Measurements from ENCODE around the gene ADAMTS6. TPM values are rescaled to one million over a fixed set of nuclear protein-coding genes. Genes with fewer than 3 reads are reported as not detected.

The ADAMTS6 gene
- polyA plus RNA-seq, 3 donors: 0.01 TPM; not detected in 2

GRCh38 chr5:65363499-65363898 is 118.2 kb downstream of the ADAMTS6 start:
- Histone ChIP-seq H3K4me2 (replicated peaks; ENCODE audit: extremely low read depth, low read length, poor library complexity, severe bottlenecking) (no peak overlapping the region), H2AFZ (ENCODE audit: insufficient read depth, low read depth, low read length, poor library complexity, severe bottlenecking) (no peak overlapping the region), H3K4me1 (ENCODE audit: control insufficient read depth in 1 of 2, insufficient read depth in 2 of 2, low read length in 2 of 2) (no peaks in the 10 kb centered on the region), H4K20me1 (ENCODE audit: insufficient read depth, low read length) (no peaks in the 10 kb centered on the region), H3K9me3 (replicated peaks in 1 of 2; ENCODE audit: control insufficient read depth in 1 of 2, insufficient read depth in 1 of 2, low read length in 2 of 2) (no peaks in the 10 kb centered on the region), H3K4me3 (replicated peaks in 1 of 3; ENCODE audit: low read depth in 2 of 3, low read length in 3 of 3) (no peak overlapping the region), H3K27ac (ENCODE audit: low read depth in 1 of 2, low read length in 2 of 2) (no peak overlapping the region), H3K79me2 (ENCODE audit: insufficient read depth, low read length) (no peaks in the 10 kb centered on the region), H3K9ac (ENCODE audit: insufficient read depth, low read length, poor library complexity, severe bottlenecking) (no peak overlapping the region), H3K36me3 (replicated peaks in 1 of 2; ENCODE audit: control insufficient read depth in 1 of 2, insufficient read depth in 2 of 2, low read length in 2 of 2) (no peaks in the 10 kb centered on the region), H3K27me3 (ENCODE audit: control insufficient read depth in 2 of 2, insufficient read depth in 2 of 2, low read length in 2 of 2) (no peaks in the 10 kb centered on the region)
- intact Hi-C loops (cut with micrococcal nuclease): no loop called here
- Mint-ChIP-seq H3K27ac (no peak overlapping the region), H3K4me3 (no peak overlapping the region), H3K27me3 (ENCODE audit: low read depth in 3 of 3) (peaks cover 1 to 4% (median 2%) of the 10 kb centered on the region in 3 donors), H3K9me3 (no peaks in the 10 kb centered on the region), H3K4me1 (no peaks in the 10 kb centered on the region), H3K36me3 (no peaks in the 10 kb centered on the region)
- no peak for DNase-seq
- TF ChIP-seq CTCF (IDR thresholded peaks at IDR 0.05): no peak
- WGBS (ENCODE audit: insufficient coverage): no CpG with 5 or more reads among the region's 2 CpGs

- Mint-ChIP-seq H3K27ac (no peak overlapping the region), H3K27me3 (ENCODE audit: low read depth in 3 of 3) (peaks cover 0 to 4% (median 4%) of the 10 kb centered on the region in 3 donors), H3K4me3 (no peak overlapping the region), H3K9me3 (no peaks in the 10 kb centered on the region), H3K4me1 (no peaks in the 10 kb centered on the region), H3K36me3 (no peaks in the 10 kb centered on the region)
- Histone ChIP-seq H3K36me3 (replicated peaks in 1 of 2; ENCODE audit: control insufficient read depth in 1 of 2, insufficient read depth in 2 of 2, low read length in 2 of 2) (no peaks in the 10 kb centered on the region), H2AFZ (ENCODE audit: insufficient read depth, low read depth, low read length, poor library complexity, severe bottlenecking) (no peak overlapping the region), H3K79me2 (ENCODE audit: insufficient read depth, low read length) (no peaks in the 10 kb centered on the region), H4K20me1 (ENCODE audit: insufficient read depth, low read length) (no peaks in the 10 kb centered on the region), H3K4me2 (replicated peaks; ENCODE audit: extremely low read depth, low read length, poor library complexity, severe bottlenecking) (no peak overlapping the region), H3K27ac (ENCODE audit: low read depth in 1 of 2, low read length in 2 of 2) (no peak overlapping the region), H3K4me1 (ENCODE audit: control insufficient read depth in 1 of 2, insufficient read depth in 2 of 2, low read length in 2 of 2) (no peaks in the 10 kb centered on the region), H3K27me3 (ENCODE audit: control insufficient read depth in 2 of 2, insufficient read depth in 2 of 2, low read length in 2 of 2) (no peaks in the 10 kb centered on the region), H3K9me3 (replicated peaks in 1 of 2; ENCODE audit: control insufficient read depth in 1 of 2, insufficient read depth in 1 of 2, low read length in 2 of 2) (no peaks in the 10 kb centered on the region), H3K4me3 (replicated peaks in 1 of 3; ENCODE audit: low read depth in 2 of 3, low read length in 3 of 3) (no peak overlapping the region), H3K9ac (ENCODE audit: insufficient read depth, low read length, poor library complexity, severe bottlenecking) (no peak overlapping the region)
- no CpG with 5 or more reads among the region's 5 CpGs for WGBS (ENCODE audit: insufficient coverage)
- TF ChIP-seq CTCF (IDR thresholded peaks at IDR 0.05): no peak
- no peak for DNase-seq
- intact Hi-C loops (cut with micrococcal nuclease): no loop called here
Observed at GRCh38 chr5:65359981-65360380, 121.7 kb downstream of the ADAMTS6 start.

All from CD14-positive monocyte (primary cell).